ENCODE measurements around the gene THAP6. TPM values are rescaled to one million over a fixed set of nuclear protein-coding genes. Genes with fewer than 3 reads are reported as not detected.

THAP6 gene
- total and polyA plus RNA-seq, 2 donors (not counting 1 experiment from before 2014, with no cell fraction given): 8.9 to 38.3 TPM

DNA sequence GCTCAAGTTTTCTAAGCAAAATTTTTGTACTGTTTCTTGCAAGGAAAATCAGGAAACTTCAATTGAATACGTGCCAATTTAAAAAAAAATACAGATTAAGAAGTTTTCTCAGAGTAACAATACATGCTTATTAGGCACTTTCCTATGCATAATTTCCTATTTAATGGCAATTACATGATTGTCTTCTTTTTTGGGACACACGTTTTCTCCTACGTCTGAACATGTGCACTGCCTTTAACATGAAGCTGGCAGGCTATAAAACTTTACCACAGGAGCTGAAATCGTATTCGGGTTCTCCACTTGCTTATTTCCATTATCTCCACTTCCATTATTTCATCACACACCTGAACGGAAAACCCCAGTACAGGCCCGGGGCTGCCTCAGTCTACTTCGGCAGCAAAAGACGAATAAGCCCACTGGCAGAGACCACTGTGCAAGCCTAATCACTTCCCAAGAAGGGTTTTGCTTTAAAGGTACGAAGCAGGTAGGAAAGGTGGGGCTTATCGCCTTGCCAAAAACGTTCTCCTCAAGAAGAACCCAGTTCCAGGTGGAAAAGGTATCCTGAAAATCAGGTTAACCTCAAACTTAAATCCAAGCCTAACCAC lies 645 bp upstream of the THAP6 start:
- H3K27ac ChIP-seq (ENCODE audit: low read length in 2 of 2): peak overlapping the region; percentile 93 to 96
- H3K9ac ChIP-seq (ENCODE audit: low read length): peak overlapping the region; percentile 92
- peak overlapping the region; percentile 76 to 94 (median 85) for H3K4me3 ChIP-seq (ENCODE audit: control extremely low read depth in 1 of 5, extremely low read depth in 1 of 5, insufficient read depth in 1 of 5, low read depth in 2 of 5, low read length in 4 of 5)
- TF ChIP-seq, protein P1, sequence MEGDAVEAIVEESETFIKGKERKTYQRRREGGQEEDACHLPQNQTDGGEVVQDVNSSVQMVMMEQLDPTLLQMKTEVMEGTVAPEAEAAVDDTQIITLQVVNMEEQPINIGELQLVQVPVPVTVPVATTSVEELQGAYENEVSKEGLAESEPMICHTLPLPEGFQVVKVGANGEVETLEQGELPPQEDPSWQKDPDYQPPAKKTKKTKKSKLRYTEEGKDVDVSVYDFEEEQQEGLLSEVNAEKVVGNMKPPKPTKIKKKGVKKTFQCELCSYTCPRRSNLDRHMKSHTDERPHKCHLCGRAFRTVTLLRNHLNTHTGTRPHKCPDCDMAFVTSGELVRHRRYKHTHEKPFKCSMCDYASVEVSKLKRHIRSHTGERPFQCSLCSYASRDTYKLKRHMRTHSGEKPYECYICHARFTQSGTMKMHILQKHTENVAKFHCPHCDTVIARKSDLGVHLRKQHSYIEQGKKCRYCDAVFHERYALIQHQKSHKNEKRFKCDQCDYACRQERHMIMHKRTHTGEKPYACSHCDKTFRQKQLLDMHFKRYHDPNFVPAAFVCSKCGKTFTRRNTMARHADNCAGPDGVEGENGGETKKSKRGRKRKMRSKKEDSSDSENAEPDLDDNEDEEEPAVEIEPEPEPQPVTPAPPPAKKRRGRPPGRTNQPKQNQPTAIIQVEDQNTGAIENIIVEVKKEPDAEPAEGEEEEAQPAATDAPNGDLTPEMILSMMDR (IDR thresholded peaks at IDR 0.05): no peak
- TF ChIP-seq EZH2 (IDR thresholded peaks at IDR 0.05; ENCODE audit: borderline replicate concordance, insufficient read depth, low read depth, low read length, poor library complexity, severe bottlenecking): no peak
- H3K9me3 Mint-ChIP-seq (ENCODE audit: insufficient read depth): peaks cover 2% of the 10 kb centered on the region
- H3K4me1 Mint-ChIP-seq: peaks cover 37% of the 10 kb centered on the region
- H3K27ac Mint-ChIP-seq: peak overlapping the region; percentile 97
- ATAC-seq (ENCODE audit: low read depth) (no peak), DNase-seq (no peak)
- peak overlapping the region; percentile 88 for H3K4me2 ChIP-seq (replicated peaks; ENCODE audit: low read depth, low read length, poor library complexity, severe bottlenecking)
- no peaks in the 10 kb centered on the region for H4K20me1 ChIP-seq (ENCODE audit: control insufficient read depth, insufficient read depth, low read length, poor library complexity, severe bottlenecking)
- H3K36me3 ChIP-seq (replicated peaks in 1 of 2; ENCODE audit: control extremely low read depth in 1 of 2, control insufficient read depth in 1 of 2, extremely low read depth in 1 of 2, insufficient read depth in 2 of 2, low read length in 1 of 2): peaks cover 5 to 14% of the 10 kb centered on the region in 2 experiments
- CTCF ChIA-PET: interaction anchor here (1.3 kb wide), 2 partner anchors 8 to 22 kb away, joined by 3 to 4 read pairs; no protein-coding TSS in a partner anchor
- no peaks in the 10 kb centered on the region for H3K9me3 ChIP-seq (ENCODE audit: control extremely low read depth in 1 of 3, control insufficient read depth in 2 of 3, insufficient read depth in 1 of 3, low read length in 2 of 3)
- intact Hi-C loops (cut with micrococcal nuclease): loop anchor here (1.0 to 5.0 kb wide), 7 partner anchors 117 to 1564 kb away; partner anchors contain the start of genes CCNI, CDKL2, G3BP2 and MTHFD2L
- WGBS (ENCODE audit: insufficient coverage): 0% methylated on average over 3 of the region's 12 CpGs
- no peak overlapping the region for H3K4me3 Mint-ChIP-seq
- peaks cover 29 to 32% of the 10 kb centered on the region in 2 donors for H3K4me1 ChIP-seq (ENCODE audit: control insufficient read depth in 2 of 2, insufficient read depth in 2 of 2, low read length in 2 of 2)
- POLR2A ChIA-PET: interaction anchor here (0.9 to 1.6 kb wide), 4 partner anchors 159 to 427 kb away, joined by 3 to 7 read pairs (median 4); partner anchors contain the start of genes NAAA and USO1
- H3K27me3 ChIP-seq (replicated peaks in 1 of 4; ENCODE audit: control extremely low read depth in 1 of 4, control insufficient read depth in 3 of 4, insufficient read depth in 4 of 4, low read length in 3 of 4): no peaks in the 10 kb centered on the region
- peak overlapping the region; percentile 87 for H2AFZ ChIP-seq (ENCODE audit: insufficient read depth, low read depth, low read length, poor library complexity, severe bottlenecking)
- peaks cover 75% of the 10 kb centered on the region for H3K79me2 ChIP-seq (ENCODE audit: control insufficient read depth, insufficient read depth, low read length)
- no peaks in the 10 kb centered on the region for H3K27me3 Mint-ChIP-seq
